H1 (cell line): ENCODE measurements around the gene IRF3. TPM values are rescaled to one million over a fixed set of nuclear protein-coding genes. Genes with fewer than 3 reads are reported as not detected.

Source experiments
- CTCF ChIA-PET: fragments of 300-600 bp; sonication (Branson Sonifier 250); formaldehyde crosslinking; loops from one replicate; lab custom pipeline; 2021; ENCODE audit not compliant: partially characterized antibody; lab: Charles Lee
- POLR2A ChIA-PET: fragments of 300-600 bp; sonication (Branson Sonifier 250); formaldehyde crosslinking; loops from one replicate; lab custom pipeline; 2021; ENCODE audit warnings: inconsistent platforms; ENCODE audit not compliant: partially characterized antibody; lab: Charles Lee
- DNase-seq, 2 experiments: peaks; one replicate each; pipeline versions ENCODE4 v3.0.0 to v3.0.0-alpha.2; 2010 to 2022; ENCODE audit warnings: low spot score in 2 of 2, low read depth in 1 of 2, mixed read lengths in 1 of 2
- FAIRE-seq: peaks from 2 replicates; lab custom pipeline; 2011; peaks lifted over from hg19 to GRCh38; lab: Jason Lieb, UNC
- H2AFZ ChIP-seq: 2 replicates; pipeline ENCODE4 v1.8.1; 2012; ENCODE audit warnings: low read length, inconsistent platforms
- H2AK5ac ChIP-seq: 2 replicates; pipeline ENCODE4 v1.6.1; 2013; ENCODE audit warnings: low read depth, low read length
- H2BK120ac ChIP-seq: replicated peaks from 2 replicates; pipeline ENCODE3; 2013; ENCODE audit warnings: low read depth, low read length, inconsistent platforms
- H2BK12ac ChIP-seq: 2 replicates; pipeline ENCODE4 v1.6.1; 2013; ENCODE audit warnings: low read depth, low read length
- H2BK15ac ChIP-seq: 2 replicates; pipeline ENCODE4 v1.6.1; 2013; ENCODE audit warnings: low read length
- H2BK20ac ChIP-seq: 2 replicates; pipeline ENCODE4 v1.6.1; 2013; ENCODE audit warnings: low read length
- H2BK5ac ChIP-seq: 2 replicates; pipeline ENCODE4 v1.6.1; 2013; ENCODE audit warnings: low read depth, low read length
- H3K14ac ChIP-seq: 2 replicates; pipeline ENCODE4 v1.6.1; 2013; ENCODE audit warnings: inconsistent platforms; ENCODE audit not compliant: insufficient read length
- H3K18ac ChIP-seq: 2 replicates; pipeline ENCODE4 v1.6.1; 2013; ENCODE audit warnings: low read length; ENCODE audit errors: extremely low read depth
- H3K23ac ChIP-seq: 2 replicates; pipeline ENCODE4 v1.6.1; 2013; ENCODE audit warnings: inconsistent platforms; ENCODE audit not compliant: insufficient read length
- H3K23me2 ChIP-seq: 2 replicates; pipeline ENCODE4 v1.6.1; 2013; ENCODE audit warnings: low read depth, low read length
- H3K27ac ChIP-seq: 2 replicates; pipeline ENCODE4 v1.6.1; 2011; ENCODE audit warnings: low read depth, low read length, inconsistent platforms
- H3K27me3 ChIP-seq, 4 experiments: replicated peaks in 1 of 4; 1 replicate in 1 of 4; 2 replicates in 3 of 4; pipeline versions ENCODE4 v1.6.1 to v1.8.1; 2011 to 2013; ENCODE audit warnings: low read length in 3 of 4, mild to moderate bottlenecking in 3 of 4, inconsistent platforms in 2 of 4, mixed read lengths in 2 of 4, moderate library complexity in 1 of 4; ENCODE audit not compliant: control insufficient read depth in 3 of 4, insufficient read depth in 3 of 4; ENCODE audit errors: extremely low read depth in 1 of 4
- H3K36me3 ChIP-seq, 4 experiments: 2 replicates each; pipeline versions ENCODE4 v1.6.1 to v1.8.1; 2011 to 2013; ENCODE audit warnings: mild to moderate bottlenecking in 4 of 4, low read length in 3 of 4, moderate library complexity in 2 of 4, control low read depth in 1 of 4, inconsistent platforms in 1 of 4; ENCODE audit not compliant: insufficient read depth in 4 of 4, control insufficient read depth in 2 of 4
- H3K4ac ChIP-seq: replicated peaks from 2 replicates; pipeline ENCODE3; 2013; ENCODE audit warnings: low read length, low read depth, mixed read lengths, inconsistent platforms; ENCODE audit not compliant: insufficient read length
- H3K4me1 ChIP-seq, 4 experiments: replicated peaks in 1 of 4; 1 replicate in 1 of 4; 2 replicates in 3 of 4; pipeline versions ENCODE4 v1.6.1 to v1.8.1; 2011 to 2013; ENCODE audit warnings: low read length in 3 of 4, inconsistent platforms in 2 of 4, mixed read lengths in 1 of 4; ENCODE audit not compliant: insufficient read depth in 4 of 4, control insufficient read depth in 3 of 4
- H3K4me2 ChIP-seq, 2 experiments: 2 replicates each; pipeline versions ENCODE4 v1.6.1 to v1.8.1; 2011 to 2013; ENCODE audit warnings: low read depth in 2 of 2, low read length in 2 of 2, control low read depth in 1 of 2, inconsistent platforms in 1 of 2, mild to moderate bottlenecking in 1 of 2; ENCODE audit not compliant: insufficient read depth in 1 of 2
- H3K4me3 ChIP-seq, 4 experiments: fragments of 200-600, 300-600 bp in 1 of 4; sonication (generic), shearing (Covaris generic), sonication (Bioruptor Twin) in 1 of 4; 2 replicates each; pipeline versions ENCODE4 v1.5.1 to v1.8.1; 2011 to 2016; ENCODE audit warnings: low read length in 4 of 4, low read depth in 3 of 4, control low read depth in 2 of 4, inconsistent platforms in 2 of 4, mild to moderate bottlenecking in 2 of 4, mixed read lengths in 1 of 4, moderate library complexity in 1 of 4; ENCODE audit not compliant: insufficient read depth in 2 of 4; ENCODE audit errors: extremely low read depth in 1 of 4
- H3K56ac ChIP-seq: replicated peaks from 2 replicates; pipeline ENCODE3; 2013; ENCODE audit warnings: low read depth, mild to moderate bottlenecking, mixed read lengths, low read length, inconsistent platforms; ENCODE audit not compliant: insufficient read length
- H3K79me1 ChIP-seq: 2 replicates; pipeline ENCODE4 v1.6.1; 2013; ENCODE audit warnings: low read depth, low read length, control low read depth
- H3K79me2 ChIP-seq, 2 experiments: 2 replicates each; pipeline versions ENCODE4 v1.6.1 to v1.8.1; 2012 to 2013; ENCODE audit warnings: low read length in 2 of 2, mild to moderate bottlenecking in 2 of 2, inconsistent platforms in 1 of 2; ENCODE audit not compliant: insufficient read depth in 2 of 2, control insufficient read depth in 1 of 2
- H3K9ac ChIP-seq, 4 experiments: replicated peaks in 1 of 4; 1 replicate in 1 of 4; 2 replicates in 3 of 4; pipeline versions ENCODE4 v1.6.1 to v1.8.1; 2011 to 2013; ENCODE audit warnings: low read depth in 3 of 4, low read length in 3 of 4, control low read depth in 2 of 4, mild to moderate bottlenecking in 2 of 4, moderate library complexity in 2 of 4, inconsistent platforms in 1 of 4; ENCODE audit errors: extremely low read depth in 1 of 4
- H3K9me3 ChIP-seq, 2 experiments: 2 replicates each; pipeline versions ENCODE4 v1.6.1 to v1.8.1; 2012 to 2013; ENCODE audit warnings: mild to moderate bottlenecking in 2 of 2, moderate library complexity in 2 of 2, control low read depth in 1 of 2, inconsistent platforms in 1 of 2, low read depth in 1 of 2, low read length in 1 of 2, mixed read lengths in 1 of 2; ENCODE audit not compliant: insufficient read depth in 2 of 2
- H4K20me1 ChIP-seq, 2 experiments: replicated peaks in 1 of 2; 2 replicates each; pipeline versions ENCODE3 to v1.8.1; 2011 to 2013; ENCODE audit warnings: inconsistent platforms in 2 of 2, low read length in 2 of 2, mild to moderate bottlenecking in 1 of 2; ENCODE audit not compliant: insufficient read depth in 2 of 2, control insufficient read depth in 1 of 2
- H4K5ac ChIP-seq: 2 replicates; pipeline ENCODE4 v1.6.1; 2013; ENCODE audit warnings: low read length, low read depth, mixed read lengths, inconsistent platforms; ENCODE audit not compliant: insufficient read length
- H4K8ac ChIP-seq: 2 replicates; pipeline ENCODE4 v1.8.0; 2013; ENCODE audit warnings: mild to moderate bottlenecking, moderate library complexity, low read length, inconsistent platforms; ENCODE audit not compliant: insufficient read depth; ENCODE audit errors: extremely low read depth
- H4K91ac ChIP-seq: replicated peaks from 2 replicates; pipeline ENCODE3; 2013; ENCODE audit warnings: low read length, mixed read lengths, inconsistent platforms; ENCODE audit not compliant: insufficient read length
- ASH2L ChIP-seq: fragments of 200-600, 300-600 bp; sonication (generic); IDR thresholded peaks from one replicate; pipeline ENCODE4 v1.7.1; 2017; ENCODE audit warnings: low read length
- CEBPB ChIP-seq: IDR thresholded peaks from 2 replicates; pipeline ENCODE4 v1.6.1; 2012; ENCODE audit warnings: low read depth, low read length
- EP300 ChIP-seq, 2 experiments: IDR thresholded peaks; 1 replicate in 1 of 2; 2 replicates in 1 of 2; pipeline ENCODE4 v1.6.1; 2011 to 2012; ENCODE audit warnings: low read depth in 2 of 2, low read length in 2 of 2, mild to moderate bottlenecking in 2 of 2, borderline replicate concordance in 1 of 2, inconsistent platforms in 1 of 2, moderate library complexity in 1 of 2
- FOSL1 ChIP-seq: IDR thresholded peaks from 2 replicates; pipeline ENCODE4 v1.6.1; 2011; ENCODE audit warnings: mild to moderate bottlenecking, low read depth, low read length, moderate library complexity; ENCODE audit not compliant: insufficient read depth
- JUN ChIP-seq: IDR thresholded peaks from 2 replicates; pipeline ENCODE4 v1.6.1; 2011; ENCODE audit warnings: low read depth, mild to moderate bottlenecking, improper control_type of control experiment, low read length
- JUND ChIP-seq: IDR thresholded peaks from 2 replicates; pipeline ENCODE4 v1.6.1; 2011; ENCODE audit warnings: mild to moderate bottlenecking, improper control_type of control experiment, low read length
- NANOG ChIP-seq: IDR thresholded peaks from 2 replicates; pipeline ENCODE4 v1.6.1; 2011; ENCODE audit warnings: low read length, low read depth, mild to moderate bottlenecking, inconsistent platforms; ENCODE audit not compliant: insufficient read depth, poor library complexity, severe bottlenecking
- POLR2AphosphoS5 ChIP-seq: IDR thresholded peaks from 2 replicates; pipeline ENCODE4 v1.6.1; 2011; ENCODE audit warnings: low read depth, low read length
- TBP ChIP-seq: IDR thresholded peaks from 2 replicates; pipeline ENCODE4 v1.6.1; 2011; ENCODE audit warnings: low read depth, low read length, improper control_type of control experiment
- USF2 ChIP-seq: IDR thresholded peaks from 2 replicates; pipeline ENCODE4 v1.6.1; 2011; ENCODE audit warnings: low read length, improper control_type of control experiment
- WGBS, 2 experiments: shearing (Covaris generic) in 1 of 2; methylation state at CpG; one replicate each; pipeline versions ENCODE4 v1.1.6 to v1.1.7; 2013 to 2015; ENCODE audit warnings: low lambda C conversion rate in 2 of 2, mixed read lengths in 2 of 2, inconsistent platforms in 1 of 2, low coverage in 1 of 2, missing lambda C conversion rate in 1 of 2; ENCODE audit not compliant: insufficient replicate concordance in 2 of 2, insufficient coverage in 1 of 2, insufficient read length in 1 of 2; ENCODE audit errors: extremely low coverage in 1 of 2, missing lambda C conversion rate in 1 of 2; 5-methylcytosine and 5-hydroxymethylcytosine counted together
- polyA plus RNA-seq, 7 experiments: library from polyadenylated mRNA; depleted of rRNA in 3 of 7; stranded (reverse) in 5 of 7; unstranded in 2 of 7; fragments of >200 nt in 5 of 7; fragments of 200-250 nt in 2 of 7; gene quantifications; 1 replicate in 5 of 7; 2 replicates in 1 of 7; 4 replicates in 1 of 7; pipeline versions ENCODE4 v1.2.1 to v1.2.3, GENCODE V29; 2011 to 2013; ENCODE audit warnings: missing spikeins in 2 of 7, mixed read lengths in 2 of 7
- total RNA-seq: library from RNA; stranded (reverse); fragmentation: NEBNext Ultra II Directional; extraction: Animal tissue kit (Norgen Biotek cat#: 25700); gene quantifications from 2 replicates; pipeline ENCODE4 v1.2.1, GENCODE V29; 2021

The IRF3 gene
- total and polyA plus RNA-seq, 2 of the 8 experiments (the other 6 are each of a cell fraction or from before 2014, with no cell fraction given): 103 to 114 TPM

GRCh38 chr19:49712397-49712859 lies 46.8 kb upstream of the IRF3 start:
- Histone ChIP-seq H3K23me2 (peaks cover 7% of the 10 kb centered on the region; the same call in 1 of the 2 replicates), H3K56ac (no peak overlapping the region), H3K79me2 (no peaks in the 10 kb centered on the region), H2BK20ac (no peak overlapping the region), H3K14ac (no peak overlapping the region), H3K79me1 (no peaks in the 10 kb centered on the region), H2AFZ (no peak overlapping the region), H2BK15ac (no peak overlapping the region), H3K4ac (no peak overlapping the region), H4K20me1 (peaks cover 0 to 2% of the 10 kb centered on the region in 2 experiments), H3K27ac (no peak overlapping the region), H2BK5ac (no peak overlapping the region), H3K36me3 (peaks cover 8 to 32% (median 19%) of the 10 kb centered on the region in 4 experiments), H4K8ac (no peak overlapping the region), H2BK12ac (no peak overlapping the region), H4K91ac (no peak overlapping the region), H2AK5ac (no peak overlapping the region), H3K9me3 (peaks cover 0 to 2% of the 10 kb centered on the region in 2 experiments; a peak in 1 of 4 replicates), H3K18ac (no peak overlapping the region), H4K5ac (no peak overlapping the region), H2BK120ac (no peak overlapping the region), H3K23ac (no peak overlapping the region), H3K4me3 (no peak overlapping the region), H3K4me2 (no peak overlapping the region), H3K27me3 (no peaks in the 10 kb centered on the region), H3K9ac (no peak overlapping the region), H3K4me1 (no peaks in the 10 kb centered on the region; a peak in 1 of 7 replicates)
- CTCF ChIA-PET: interaction anchor here (0.6 to 1.2 kb wide), 2 partner anchors 38 to 2000 kb away, joined by 4 read pairs; no protein-coding TSS in a partner anchor
- POLR2A ChIA-PET: interaction anchor here (0.6 to 7.7 kb wide), 5 partner anchors 23 to 219 kb away, joined by 3 to 51 read pairs (median 4); partner anchors contain the start of genes ADM5, AP2A1 and CPT1C
- 79% methylated on average over 20 of the region's 20 CpGs; no CpG with 5 or more reads in 1 of the 2 experiments for WGBS, 2 experiments
- FAIRE-seq (no peak), DNase-seq (peak; percentile 74 to 92)
- TF ChIP-seq EP300 (IDR thresholded peaks at IDR 0.05; ENCODE audit: borderline replicate concordance in 1 of 2, low read depth in 2 of 2, low read length in 2 of 2) (no peak), ASH2L (no peak), POLR2AphosphoS5 (no peak), FOSL1 (no peak), CEBPB (no peak), NANOG (no peak), JUND (no peak), USF2 (no peak), JUN (no peak), TBP (no peak)
